ENCODE measurements around the gene SLC7A5.
"Not testable (repeated sequence)": the region's sequence is repeated elsewhere in the genome, so short reads cannot be mapped to it uniquely, and the experiment has no call there.

The SLC7A5 gene

GRCh38 chr16:87819282-87819681 lies 50.0 kb downstream of the SLC7A5 start:
- DNase-seq: no peak

GRCh38 chr16:87818533-87819161 lies 50.7 kb downstream of the SLC7A5 start:
- DNase-seq: no peak

GRCh38 chr16:87817910-87818309 lies 51.4 kb downstream of the SLC7A5 start:
- DNase-seq: no peak

GRCh38 chr16:87817370-87817769 lies 51.9 kb downstream of the SLC7A5 start:
- DNase-seq: not testable (repeated sequence)

- no peak for DNase-seq
Observed at GRCh38 chr16:87816507-87817100, 52.7 kb downstream of the SLC7A5 start.

- DNase-seq: no peak
Observed at GRCh38 chr16:87815567-87815966, 53.7 kb downstream of the SLC7A5 start.

- DNase-seq: no peak
Observed at GRCh38 chr16:87812200-87812656, 57.1 kb downstream of the SLC7A5 start.

GRCh38 chr16:87811454-87811853 lies 57.9 kb downstream of the SLC7A5 start:
- not testable (repeated sequence) for DNase-seq

GRCh38 chr16:87809150-87809902 lies 60.0 kb downstream of the SLC7A5 start:
- no peak for DNase-seq

- DNase-seq: no peak
Observed at GRCh38 chr16:87808108-87808507, 61.2 kb downstream of the SLC7A5 start.

GRCh38 chr16:87806641-87807546 lies 62.4 kb downstream of the SLC7A5 start:
- peak; percentile 87 for DNase-seq

GRCh38 chr16:87806261-87806640 lies 63.1 kb downstream of the SLC7A5 start:
- no peak for DNase-seq

GRCh38 chr16:87803385-87803784 lies 65.9 kb downstream of the SLC7A5 start:
- no peak for DNase-seq

GRCh38 chr16:87802670-87803069 lies 66.6 kb downstream of the SLC7A5 start:
- DNase-seq: no peak

- DNase-seq: no peak
Observed at GRCh38 chr16:87801679-87802259, 67.5 kb downstream of the SLC7A5 start.

- DNase-seq: no peak
Observed at GRCh38 chr16:87800497-87800896, 68.8 kb downstream of the SLC7A5 start.

- no peak for DNase-seq
Observed at GRCh38 chr16:87795336-87795735, 74.0 kb downstream of the SLC7A5 start.

GRCh38 chr16:87794485-87795078 lies 74.7 kb downstream of the SLC7A5 start:
- DNase-seq: no peak

- no peak for DNase-seq
Observed at GRCh38 chr16:87792205-87792565, 77.1 kb downstream of the SLC7A5 start.

GRCh38 chr16:87791295-87792204 lies 77.8 kb downstream of the SLC7A5 start:
- DNase-seq: no peak
